ENCODE data around the gene ABCB6. TPM values are rescaled to one million over a fixed set of nuclear protein-coding genes. Genes with fewer than 3 reads are reported as not detected.

Gene ABCB6
- total RNA-seq, 1 experiment from 2014 or later: 21.1 TPM

GRCh38 chr2:219181531-219181930 is 37.2 kb downstream of the ABCB6 start:
- DNase-seq: no peak
- peaks cover 5% of the 10 kb centered on the region for H3F3A ChIP-seq (ENCODE audit: low read length, unreplicated experiment)
- H3K9ac ChIP-seq (ENCODE audit: low read length): no peak overlapping the region
- no peaks in the 10 kb centered on the region for H3K9me3 ChIP-seq (ENCODE audit: low read length)
- TSS peak; percentile 0 for BruUV-seq (replicated peaks)
- CTCF ChIA-PET: no interaction called here
- ATAC-seq: no peak
- no peak overlapping the region for H2AFZ ChIP-seq (ENCODE audit: low read length)
- no peaks in the 10 kb centered on the region for H3K27me3 ChIP-seq (ENCODE audit: low read length)
- H3K36me3 ChIP-seq (ENCODE audit: low read depth, low read length): peaks cover 16% of the 10 kb centered on the region; the same call in 1 of the 2 replicates
- no peaks in the 10 kb centered on the region for H3K9me2 ChIP-seq (replicated peaks; ENCODE audit: low read length)
- no peak overlapping the region for H3K4me2 ChIP-seq (ENCODE audit: low read length)
- H3K79me2 ChIP-seq (ENCODE audit: low read length): peaks cover 27% of the 10 kb centered on the region
- no peak overlapping the region for H3K27ac ChIP-seq (ENCODE audit: low read length)
- intact Hi-C loops (cut with micrococcal nuclease): no loop called here
- H3K4me1 ChIP-seq (ENCODE audit: insufficient read depth, low read length): peaks cover 17% of the 10 kb centered on the region
- POLR2A ChIA-PET (ENCODE audit: unreplicated experiment): no interaction called here
- H4K20me1 ChIP-seq (ENCODE audit: low read length): peaks cover 4% of the 10 kb centered on the region; the same call in 1 of the 2 replicates
- TF ChIP-seq EZH2phosphoT487 (IDR thresholded peaks at IDR 0.05; ENCODE audit: borderline replicate concordance, low read length): no peak
- TF ChIP-seq CTCF (conservative IDR thresholded peaks at IDR 0.05; ENCODE audit: low read depth, low read length): no peak
- TF ChIP-seq EZH2 (IDR thresholded peaks at IDR 0.05; ENCODE audit: low read length, unreplicated experiment): no peak
- no peak overlapping the region for H3K4me3 ChIP-seq (ENCODE audit: low read length)

DNA sequence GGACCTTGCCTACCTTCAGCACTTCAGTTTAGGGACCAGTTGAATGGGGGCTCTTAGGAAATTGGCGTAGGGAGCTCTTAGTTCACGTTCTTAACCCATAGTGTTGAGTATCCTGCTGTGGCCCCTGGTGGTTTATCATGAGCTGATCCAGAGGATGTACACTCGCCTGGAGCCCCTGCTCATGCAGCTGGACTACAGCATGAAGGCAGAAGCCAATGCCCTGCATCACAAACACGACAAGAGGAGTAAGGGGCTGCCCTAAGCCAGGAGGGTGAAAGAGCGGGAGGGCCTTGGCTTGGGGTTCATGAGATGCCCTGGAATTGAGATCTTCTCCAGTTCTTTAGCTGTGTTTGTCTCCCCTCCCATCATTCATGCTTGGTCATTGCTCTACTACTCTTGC is 37.8 kb downstream of the ABCB6 start:
- peaks cover 16% of the 10 kb centered on the region; the same call in 1 of the 2 replicates for H3K36me3 ChIP-seq (ENCODE audit: low read depth, low read length)
- intact Hi-C loops (cut with micrococcal nuclease): no loop called here
- no peaks in the 10 kb centered on the region for H3K27me3 ChIP-seq (ENCODE audit: low read length)
- H3F3A ChIP-seq (ENCODE audit: low read length, unreplicated experiment): peaks cover 5% of the 10 kb centered on the region
- H3K4me3 ChIP-seq (ENCODE audit: low read length): no peak overlapping the region
- peaks cover 32% of the 10 kb centered on the region for H3K79me2 ChIP-seq (ENCODE audit: low read length)
- ChIA-PET CTCF (no interaction called here), POLR2A (ENCODE audit: unreplicated experiment) (no interaction called here)
- H3K27ac ChIP-seq (ENCODE audit: low read length): no peak overlapping the region
- H3K9me3 ChIP-seq (ENCODE audit: low read length): no peaks in the 10 kb centered on the region
- no peak for DNase-seq
- no peak overlapping the region for H2AFZ ChIP-seq (ENCODE audit: low read length)
- BruUV-seq (replicated peaks): no TSS peak
- H4K20me1 ChIP-seq (ENCODE audit: low read length): peaks cover 4% of the 10 kb centered on the region; the same call in 1 of the 2 replicates
- no peak for ATAC-seq
- no peak for TF ChIP-seq EZH2 (IDR thresholded peaks at IDR 0.05; ENCODE audit: low read length, unreplicated experiment)
- no peak for TF ChIP-seq CTCF (conservative IDR thresholded peaks at IDR 0.05; ENCODE audit: low read depth, low read length)
- no peak for TF ChIP-seq EZH2phosphoT487 (IDR thresholded peaks at IDR 0.05; ENCODE audit: borderline replicate concordance, low read length)
- H3K9ac ChIP-seq (ENCODE audit: low read length): no peak overlapping the region
- no peak overlapping the region for H3K4me2 ChIP-seq (ENCODE audit: low read length)
- H3K9me2 ChIP-seq (replicated peaks; ENCODE audit: low read length): no peaks in the 10 kb centered on the region
- H3K4me1 ChIP-seq (ENCODE audit: insufficient read depth, low read length): peaks cover 17% of the 10 kb centered on the region

DNA sequence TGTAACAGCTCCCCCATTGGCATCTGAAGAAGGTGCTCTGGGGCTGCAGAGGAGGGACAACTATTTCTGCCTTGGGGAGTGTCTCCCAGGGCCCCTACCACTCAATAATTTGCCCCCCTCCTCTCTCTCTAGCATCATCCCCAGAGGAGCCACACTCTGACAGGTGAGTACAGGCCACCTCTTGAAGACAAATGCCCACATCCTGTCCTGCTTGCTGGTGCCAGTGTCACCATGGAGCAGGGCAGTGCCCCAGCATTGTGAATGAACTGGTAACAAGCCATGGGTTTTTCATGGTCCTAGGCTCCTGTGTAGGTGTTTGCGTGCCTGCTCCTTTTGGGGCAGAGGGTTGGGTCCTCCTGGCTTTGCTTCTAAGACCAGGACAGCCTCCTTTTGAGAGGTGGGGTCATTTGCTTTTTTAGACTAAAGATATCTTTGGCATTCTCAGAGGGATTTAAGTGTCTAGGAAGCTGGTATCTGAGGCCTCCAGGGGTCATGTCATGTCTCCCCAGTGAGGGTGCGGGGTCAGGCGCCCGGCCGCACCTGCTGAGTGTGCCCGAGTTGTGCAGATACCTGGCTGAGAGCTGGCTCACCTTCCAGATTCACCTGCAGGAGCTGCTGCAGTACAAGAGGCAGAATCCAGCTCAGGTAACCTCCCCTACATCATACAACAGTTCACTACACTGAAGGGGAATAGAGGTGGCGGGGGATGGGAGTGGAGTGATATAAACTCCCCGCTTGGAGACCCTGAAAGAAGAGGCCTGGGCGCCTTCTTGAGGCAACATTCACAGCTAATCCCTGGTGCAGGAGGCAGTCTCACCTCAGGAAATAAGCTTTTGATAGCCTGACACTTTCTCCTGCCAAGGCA is 38.9 kb downstream of the ABCB6 start:
- Histone ChIP-seq H3K4me2 (ENCODE audit: low read length) (peak overlapping the region; percentile 98), H3K4me1 (ENCODE audit: insufficient read depth, low read length) (peaks cover 24% of the 10 kb centered on the region), H3F3A (ENCODE audit: low read length, unreplicated experiment) (peaks cover 5% of the 10 kb centered on the region), H3K4me3 (ENCODE audit: low read length) (peak overlapping the region; percentile 83), H3K79me2 (ENCODE audit: low read length) (peaks cover 42% of the 10 kb centered on the region), H3K9me3 (ENCODE audit: low read length) (no peaks in the 10 kb centered on the region), H3K27me3 (ENCODE audit: low read length) (no peaks in the 10 kb centered on the region), H3K27ac (ENCODE audit: low read length) (no peak overlapping the region), H3K9ac (ENCODE audit: low read length) (no peak overlapping the region), H3K9me2 (replicated peaks; ENCODE audit: low read length) (no peaks in the 10 kb centered on the region), H4K20me1 (ENCODE audit: low read length) (peaks cover 4% of the 10 kb centered on the region; the same call in 1 of the 2 replicates), H2AFZ (ENCODE audit: low read length) (no peak overlapping the region), H3K36me3 (ENCODE audit: low read depth, low read length) (peaks cover 17% of the 10 kb centered on the region; the same call in 1 of the 2 replicates)
- CTCF ChIA-PET: no interaction called here
- no TSS peak for BruUV-seq (replicated peaks)
- no peak for TF ChIP-seq EZH2phosphoT487 (IDR thresholded peaks at IDR 0.05; ENCODE audit: borderline replicate concordance, low read length)
- no peak for TF ChIP-seq EZH2 (IDR thresholded peaks at IDR 0.05; ENCODE audit: low read length, unreplicated experiment)
- no peak for TF ChIP-seq CTCF (conservative IDR thresholded peaks at IDR 0.05; ENCODE audit: low read depth, low read length)
- intact Hi-C loops (cut with micrococcal nuclease): loop anchor here (5.0 kb wide), 1 partner anchor 117 kb away; no protein-coding TSS in a partner anchor
- POLR2A ChIA-PET (ENCODE audit: unreplicated experiment): no interaction called here
- DNase-seq: no peak
- ATAC-seq: no peak
